Activated CD4-positive, CD25-positive, alpha-beta regulatory T cell treated with anti-CD3 and anti-CD28 coated beads, Interleukin-2, amount 50 U/mL, for 72 hours (primary cell): ENCODE results near the gene MPZL1.
A peak's percentile ranks its signal among the peaks of the same experiment; 100 is the strongest.
"Not testable (repeated sequence)": the region's sequence is repeated elsewhere in the genome, so short reads cannot be mapped to it uniquely, and the experiment has no call there.

ENCODE experiments used
- DNase-seq: peaks from one replicate; pipeline ENCODE4 v3.0.0; 2021

MPZL1 gene

DNA sequence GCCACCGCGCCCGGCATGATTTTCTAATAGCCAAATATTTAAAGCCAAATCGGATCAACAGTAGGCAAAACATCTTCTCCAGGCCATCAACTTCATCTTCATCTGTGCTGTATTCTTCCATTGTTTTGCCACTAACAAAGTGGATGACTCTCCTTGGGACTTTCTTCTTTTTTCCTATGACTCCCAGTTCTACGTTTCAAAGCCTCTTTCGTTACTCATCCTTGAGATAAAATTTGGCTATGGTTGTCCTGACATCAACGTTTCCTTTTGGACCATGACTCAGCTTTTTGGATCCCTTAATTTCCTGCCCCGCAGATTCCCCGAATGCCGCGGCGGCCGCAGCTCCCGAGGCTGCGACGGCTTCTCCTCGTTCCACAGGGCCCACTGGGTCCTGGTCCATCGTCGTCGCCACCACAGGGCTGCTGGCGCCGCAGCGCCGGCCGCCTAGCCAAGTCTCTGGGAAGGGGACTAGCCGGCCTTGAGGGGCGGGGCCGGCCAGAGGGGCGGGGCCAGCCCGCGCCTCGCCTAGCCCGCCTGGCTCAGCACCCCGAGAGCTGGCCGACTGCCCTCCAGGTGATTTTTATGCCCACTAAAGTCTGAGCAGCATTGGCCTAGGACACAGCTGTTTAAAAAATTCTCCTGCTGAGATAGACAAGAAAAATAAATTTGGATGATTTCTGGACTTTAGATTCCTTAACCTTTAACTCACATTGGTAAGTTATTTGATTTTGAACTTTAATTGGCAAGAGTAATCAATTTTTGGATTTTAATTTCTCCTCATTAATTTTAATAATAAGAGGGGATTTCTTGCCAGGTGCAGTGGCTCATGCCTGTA is 98.3 kb downstream of the MPZL1 start:
- DNase-seq = peak; percentile 50

DNA sequence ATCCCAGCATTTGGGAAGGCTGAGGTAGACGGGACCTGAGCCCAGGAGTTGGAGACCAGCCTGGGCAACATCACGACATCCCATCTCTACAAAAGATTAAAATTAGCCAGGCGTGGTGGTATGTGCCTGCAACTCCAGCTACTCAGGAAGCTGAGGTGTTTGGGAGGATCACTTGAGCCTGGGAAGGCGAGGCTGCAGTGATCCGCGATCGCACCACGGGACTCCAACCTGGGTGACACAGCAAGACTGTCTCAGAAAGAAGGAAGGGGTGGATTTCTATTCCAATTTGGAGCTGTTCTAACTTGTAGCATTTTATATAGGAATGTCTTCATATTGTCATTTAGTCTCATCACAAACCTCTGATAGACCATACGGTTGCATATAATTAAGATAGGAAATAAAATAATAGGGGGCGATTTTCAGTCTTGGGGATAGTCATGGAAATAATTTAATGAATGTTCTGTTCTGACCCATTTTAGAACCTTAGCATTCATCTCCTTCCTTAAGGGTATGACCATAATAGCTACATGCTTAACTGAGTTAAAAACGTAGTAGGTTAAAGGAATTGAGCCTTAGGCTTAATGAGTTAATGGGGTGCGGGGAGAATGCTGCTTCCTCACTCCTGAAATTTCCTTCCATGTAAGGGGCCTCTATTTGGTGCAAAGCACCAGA is 99.0 kb downstream of the MPZL1 start:
- no peak for DNase-seq

DNA sequence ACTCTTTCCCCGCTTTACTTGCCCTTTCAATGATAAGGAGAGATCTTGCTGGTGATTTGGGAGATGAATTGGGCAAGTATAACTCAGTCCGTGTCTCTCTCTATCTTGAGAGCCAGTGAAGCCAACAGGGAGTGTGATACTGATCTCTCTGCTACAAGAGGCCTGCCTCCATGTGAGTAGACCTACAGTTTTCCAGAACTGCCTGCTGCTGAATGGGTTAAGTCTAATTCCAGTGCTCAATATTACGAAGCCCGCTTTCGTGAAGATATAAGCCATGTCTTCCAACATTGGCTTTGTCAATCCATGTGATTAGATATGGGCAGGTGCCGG is 99.5 kb downstream of the MPZL1 start:
- DNase-seq = no peak

DNA sequence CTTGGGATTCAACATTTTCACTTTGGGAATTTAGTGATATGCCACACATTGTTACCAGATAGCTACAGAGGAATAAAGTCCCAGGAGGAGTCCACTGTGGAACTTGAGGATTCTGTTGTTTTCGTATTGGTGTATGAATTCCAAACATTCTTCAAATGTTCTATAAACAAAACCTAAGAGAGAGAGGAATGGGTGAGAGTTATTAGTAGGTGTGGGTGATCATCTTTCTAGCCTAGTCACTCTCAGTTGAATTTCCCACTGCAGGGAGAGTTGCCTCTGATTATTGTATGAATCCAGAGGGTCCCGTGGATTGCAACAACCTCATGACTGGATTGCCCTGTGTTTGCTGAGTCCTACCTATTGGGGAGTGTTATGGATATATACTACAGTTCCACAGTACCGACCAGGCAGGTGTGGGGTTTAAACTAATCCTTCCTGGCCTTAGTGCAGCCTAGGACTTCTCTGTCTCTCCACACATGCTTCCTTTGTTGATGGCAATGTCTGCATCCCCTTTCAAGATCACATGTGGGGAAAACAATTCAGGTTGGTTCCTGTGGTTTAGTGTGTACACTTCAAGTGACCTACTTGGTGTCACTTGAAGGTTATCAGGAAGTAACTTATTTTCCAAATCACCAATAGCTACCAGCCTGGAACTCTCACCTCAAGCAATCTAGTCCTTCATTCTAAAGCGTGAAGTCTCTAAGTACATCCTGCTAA is 100.3 kb downstream of the MPZL1 start:
- no peak for DNase-seq

DNA sequence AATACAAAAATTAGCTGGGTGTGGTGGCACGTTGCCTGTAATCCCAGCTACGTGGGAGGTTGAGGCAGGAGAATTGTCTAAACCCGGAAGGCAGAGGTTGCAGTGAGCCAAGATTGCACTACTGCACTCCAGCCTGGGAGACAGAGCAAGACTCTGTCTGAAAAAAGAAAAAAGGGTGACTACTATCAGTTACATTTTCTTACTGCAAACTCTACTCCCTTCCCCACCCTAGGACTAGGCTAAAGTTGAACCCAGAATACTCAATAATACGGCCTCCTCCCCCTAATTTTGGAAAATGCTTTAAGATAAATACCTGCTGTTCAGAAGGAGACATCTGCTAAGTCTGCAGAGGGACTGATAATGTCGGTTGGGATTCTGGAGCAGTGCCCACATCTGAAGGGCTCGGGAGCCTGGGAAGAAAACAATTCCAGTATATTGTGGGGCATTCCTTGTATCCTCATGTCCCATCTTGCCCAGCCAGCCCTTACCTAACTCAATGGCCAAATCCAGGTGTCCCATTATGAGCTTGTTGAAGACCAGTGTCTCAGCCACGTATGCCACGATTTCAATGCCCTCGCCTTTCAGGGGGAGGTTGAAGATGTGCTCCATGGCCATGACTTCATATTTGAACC is 102.5 kb downstream of the MPZL1 start:
- no peak for DNase-seq

DNA sequence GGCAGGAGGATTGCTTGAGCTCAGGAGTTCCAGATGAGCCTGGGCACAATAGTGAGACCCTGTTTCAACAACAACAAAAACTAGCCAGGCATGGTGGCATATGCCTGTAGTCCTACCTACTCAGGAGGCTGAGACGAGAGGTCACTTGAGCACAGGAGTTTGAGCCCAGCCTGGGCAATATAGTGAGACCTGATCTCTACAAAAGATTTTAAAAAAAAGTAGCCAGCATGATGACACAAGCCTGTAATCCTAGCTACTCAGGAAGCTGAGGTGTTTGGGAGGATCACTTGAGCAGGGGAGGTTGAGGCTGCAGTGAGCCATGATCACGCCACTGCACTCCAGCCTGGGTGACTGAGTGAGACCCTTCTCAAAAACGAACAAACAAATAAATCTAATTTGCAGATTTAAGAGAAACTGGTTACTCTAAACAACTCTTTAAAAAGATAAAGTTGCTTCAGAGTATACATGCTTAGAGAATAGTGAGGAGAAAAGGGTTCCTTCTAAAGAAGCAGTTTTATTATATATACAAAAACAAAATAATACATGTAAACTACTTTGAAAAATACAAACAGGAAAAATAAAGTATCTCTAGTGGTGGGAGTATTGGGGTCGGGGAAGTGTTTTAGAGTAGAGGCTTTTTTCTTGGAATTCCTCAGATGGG is 103.8 kb downstream of the MPZL1 start:
- no peak for DNase-seq

DNA sequence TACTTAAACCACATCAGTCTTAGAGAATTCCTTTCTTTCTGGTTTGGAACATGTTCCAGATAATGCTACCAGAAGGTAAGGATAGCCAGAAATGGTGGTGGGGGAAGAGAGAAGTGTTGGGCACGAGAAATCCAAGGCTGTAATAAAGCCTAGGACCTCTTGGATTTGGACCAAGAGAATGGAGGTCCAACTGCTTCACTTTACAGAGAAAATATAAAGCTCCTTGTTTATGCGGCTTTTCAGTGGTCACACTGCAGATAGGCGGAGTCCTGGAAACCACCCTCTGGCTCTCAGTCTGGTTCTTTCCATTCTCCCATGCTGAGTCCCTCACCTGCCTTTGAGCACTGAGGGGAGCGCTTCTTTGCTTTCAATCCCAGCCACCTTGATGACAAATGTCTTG is 104.3 kb downstream of the MPZL1 start:
- DNase-seq = no peak

DNA sequence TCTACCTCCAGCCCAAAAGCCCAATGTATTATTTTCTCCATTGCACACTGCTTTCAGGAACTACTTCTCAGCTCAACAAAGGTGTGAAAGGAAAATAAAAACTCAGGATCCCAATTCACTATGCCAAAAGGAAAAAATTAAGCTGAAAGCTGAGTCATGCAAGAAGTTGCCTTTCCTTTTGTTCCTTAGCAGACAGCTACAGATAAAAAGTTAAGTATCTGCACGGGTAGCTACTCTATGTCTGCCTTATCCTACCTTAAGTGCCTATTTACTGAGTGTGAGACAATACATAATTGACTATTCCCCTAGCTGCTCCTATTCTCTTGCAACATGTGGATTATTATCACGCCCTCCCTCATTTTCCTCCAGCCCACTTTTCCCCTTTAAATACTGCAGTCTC is 108.1 kb downstream of the MPZL1 start:
- no peak for DNase-seq

DNA sequence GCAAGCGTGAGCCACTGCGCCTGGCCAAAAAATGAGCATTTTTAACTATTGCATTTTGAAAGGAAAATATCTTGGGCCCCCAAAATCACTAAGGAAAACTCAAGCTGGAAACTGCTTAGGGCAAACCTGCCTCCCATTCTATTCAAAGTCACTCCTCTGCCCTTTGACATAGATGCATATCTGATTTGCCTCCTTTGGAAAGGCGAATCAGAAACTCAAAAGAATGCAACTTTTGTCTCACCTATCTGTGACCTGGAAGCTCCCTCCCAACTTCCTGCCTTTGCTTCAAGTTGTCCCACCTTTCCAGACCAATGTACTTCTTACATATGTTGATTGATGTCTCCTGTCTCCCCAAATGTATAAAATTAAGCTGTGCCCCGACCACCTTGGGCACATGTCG is 108.9 kb downstream of the MPZL1 start:
- DNase-seq = not testable (repeated sequence)

DNA sequence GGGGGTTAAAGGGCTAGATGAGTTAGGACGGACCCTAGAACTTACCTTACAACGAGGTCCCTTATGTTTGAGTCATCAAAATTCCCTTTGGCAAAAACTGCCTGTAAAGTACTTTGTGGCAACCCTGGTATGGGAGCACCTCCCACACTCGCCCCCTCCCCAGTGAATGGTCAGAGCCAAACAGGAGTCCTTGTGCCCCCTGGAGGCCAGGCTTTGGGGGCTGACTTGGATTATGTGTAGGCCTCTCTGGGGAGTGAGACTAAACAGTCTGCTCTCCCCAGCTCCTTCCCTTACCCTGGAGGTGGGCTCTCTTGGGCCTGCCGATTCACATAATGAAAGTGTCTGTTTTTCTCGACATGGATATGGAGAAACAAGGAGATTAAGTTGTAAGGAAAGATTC is 110.9 kb downstream of the MPZL1 start:
- no peak for DNase-seq

DNA sequence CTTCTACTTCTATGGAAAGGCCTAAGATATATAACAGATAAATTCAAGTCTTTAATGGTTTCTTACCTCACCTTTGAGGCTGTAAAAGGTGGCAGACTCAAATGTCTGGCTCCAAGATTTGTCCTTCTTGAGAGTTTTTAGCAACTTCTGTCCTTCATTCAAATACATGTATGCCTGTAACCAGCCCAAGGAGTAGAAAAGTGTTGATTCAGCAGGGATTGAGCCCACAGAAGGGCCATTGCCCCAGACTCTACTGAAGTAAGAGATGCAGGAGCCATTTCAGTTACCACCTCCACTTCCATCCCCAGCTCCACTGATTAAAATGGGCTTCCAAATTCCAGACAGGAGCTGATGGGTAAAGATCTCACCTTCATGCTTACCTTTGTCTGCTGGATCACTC is 112.1 kb downstream of the MPZL1 start:
- DNase-seq = no peak

DNA sequence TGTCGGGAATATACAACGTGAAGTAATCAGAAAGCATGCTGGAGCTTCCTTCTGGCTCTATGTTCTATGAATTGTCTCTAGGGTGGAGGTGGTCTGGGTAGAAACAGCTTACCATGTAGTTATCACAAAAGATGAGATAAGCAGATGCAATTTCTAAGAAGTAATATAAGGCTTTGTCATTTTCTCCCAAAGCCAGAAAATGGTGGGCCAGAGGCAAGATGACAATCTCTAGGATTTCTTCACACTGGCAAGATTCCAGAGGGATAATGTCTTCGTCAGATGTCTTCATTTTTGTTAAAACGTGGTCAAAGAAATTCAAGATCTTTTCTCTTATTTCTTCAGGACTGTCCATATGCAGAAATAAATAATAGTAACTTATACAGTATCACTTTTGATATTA is 114.4 kb downstream of the MPZL1 start:
- DNase-seq = no peak

DNA sequence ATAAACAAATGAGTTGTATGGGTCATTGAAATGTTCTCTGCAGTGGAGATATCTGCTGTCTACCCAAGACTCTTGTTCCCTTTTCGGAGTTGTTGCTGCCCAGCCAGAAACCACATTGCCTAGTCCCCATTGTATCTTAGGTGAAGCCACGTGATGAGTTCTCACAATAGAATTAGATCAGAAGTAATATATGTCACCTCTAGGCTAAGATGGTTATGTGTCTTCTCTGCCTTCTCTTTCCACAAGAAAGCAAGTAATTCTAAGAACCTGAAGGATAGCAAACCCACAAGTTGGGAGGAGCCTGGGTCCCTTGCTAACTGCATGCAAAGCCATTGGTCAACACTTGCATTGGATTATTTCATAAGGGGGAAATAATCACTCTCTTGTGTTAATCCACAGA is 115.5 kb downstream of the MPZL1 start:
- no peak for DNase-seq

DNA sequence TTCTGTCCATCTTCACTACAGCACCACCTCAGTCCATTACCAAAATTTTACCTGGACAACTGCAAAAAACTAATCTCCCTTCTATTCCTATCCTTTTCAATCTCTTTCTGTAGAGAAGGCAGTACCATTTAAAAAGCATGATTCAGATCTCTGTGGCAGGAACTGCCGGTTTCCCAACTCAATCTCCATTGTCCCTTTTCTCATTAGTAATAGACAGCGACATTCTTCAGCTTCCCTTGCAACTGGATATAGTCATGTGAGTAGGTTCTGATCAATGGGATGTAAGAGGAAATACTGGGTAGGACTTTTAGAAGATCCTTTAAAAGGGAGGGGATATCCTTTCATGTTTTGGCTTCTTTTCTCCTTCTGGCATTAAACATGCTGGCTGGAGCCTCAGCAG is 117.2 kb downstream of the MPZL1 start:
- no peak for DNase-seq
